Mucosa of descending colon (tissue), 3 donors: ENCODE results near the gene XPR1. TPM values are rescaled to one million over a fixed set of nuclear protein-coding genes. Genes with fewer than 3 reads are reported as not detected.

ENCODE experiments used
- ATAC-seq: fragments of 200-7000 bp; cut with Tn5 transposase; one replicate; pipeline ENCODE4 v1.9.1; 2020; ENCODE audit warnings: mild to moderate bottlenecking, moderate library complexity
- DNase-seq, 3 donors: peaks; one replicate each; pipeline ENCODE4 v3.0.0-alpha.2; 2020
- H3K36me3 ChIP-seq: fragments of 200-600 bp; one replicate; pipeline ENCODE4 v1.8.0; 2021; ENCODE audit warnings: low read depth, mild to moderate bottlenecking
- H3K4me1 ChIP-seq: fragments of 200-600 bp; one replicate; pipeline ENCODE4 v1.8.0; 2021; ENCODE audit warnings: low read depth, mild to moderate bottlenecking
- H3K4me3 ChIP-seq: fragments of 200-600 bp; one replicate; pipeline ENCODE4 v1.8.0; 2021; ENCODE audit warnings: mild to moderate bottlenecking
- H3K9me3 ChIP-seq: fragments of 200-600 bp; one replicate; pipeline ENCODE4 v1.8.0; 2021; ENCODE audit warnings: mild to moderate bottlenecking
- intact Hi-C, 2 donors: fragments of 100-400 bp; cut with DNase I in 1 of 2; cut with micrococcal nuclease in 1 of 2; formaldehyde crosslinking; loops; one replicate each; pipeline versions ENCODE4 v1.11.0 to v1.11.1; 2022; cut with DNase I, micrococcal nuclease
- total RNA-seq, 3 donors: library from RNA; stranded (reverse); fragmentation: NEBNext Ultra II Directional in 2 of 3; extraction: Animal tissue kit (Norgen Biotek cat#: 25700) in 2 of 3; gene quantifications; one replicate each; pipeline versions ENCODE4 v1.2.1 to v1.2.4, GENCODE V29; 2021 to 2023
- TF ChIP-seq, protein P1 (sequence below): fragments of 200-600 bp; IDR thresholded peaks from one replicate; pipeline ENCODE4 v1.8.0; 2022; ENCODE audit warnings: antibody characterized with exemption, mild to moderate bottlenecking
- donor health status: DM: no; HTN: no; CAD: no; lungs with moderate emphysema.
- donor health status: DM: no; HTN: no; CAD: no.
- donor health status: DM: no; HTN: yes; CAD: no.

Gene XPR1
- total RNA-seq, 3 donors from 2014 or later: 31.6 to 64.9 (median 34.6) TPM

DNA sequence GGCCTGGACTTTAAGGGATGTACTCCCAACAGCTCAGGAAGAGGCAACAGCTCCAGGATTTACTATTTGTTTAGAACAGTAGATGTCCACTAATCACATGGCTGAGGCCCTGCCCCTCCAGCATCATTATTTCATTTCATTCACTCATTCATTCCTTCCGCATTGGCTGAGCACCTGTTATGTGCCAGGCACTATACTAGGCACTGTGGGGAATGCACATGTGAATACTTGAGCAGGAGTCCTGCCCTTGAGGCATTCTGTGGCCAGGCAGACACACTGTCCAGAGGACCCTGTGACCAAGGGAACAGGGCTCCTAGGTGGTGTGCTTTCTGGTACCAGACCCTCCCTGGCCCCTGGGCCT is 305.2 kb downstream of the XPR1 start:
- Histone ChIP-seq H3K4me3 (no peak overlapping the region), H3K4me1 (no peaks in the 10 kb centered on the region), H3K9me3 (no peaks in the 10 kb centered on the region), H3K36me3 (no peaks in the 10 kb centered on the region)
- no peak for ATAC-seq
- TF ChIP-seq, protein P1, sequence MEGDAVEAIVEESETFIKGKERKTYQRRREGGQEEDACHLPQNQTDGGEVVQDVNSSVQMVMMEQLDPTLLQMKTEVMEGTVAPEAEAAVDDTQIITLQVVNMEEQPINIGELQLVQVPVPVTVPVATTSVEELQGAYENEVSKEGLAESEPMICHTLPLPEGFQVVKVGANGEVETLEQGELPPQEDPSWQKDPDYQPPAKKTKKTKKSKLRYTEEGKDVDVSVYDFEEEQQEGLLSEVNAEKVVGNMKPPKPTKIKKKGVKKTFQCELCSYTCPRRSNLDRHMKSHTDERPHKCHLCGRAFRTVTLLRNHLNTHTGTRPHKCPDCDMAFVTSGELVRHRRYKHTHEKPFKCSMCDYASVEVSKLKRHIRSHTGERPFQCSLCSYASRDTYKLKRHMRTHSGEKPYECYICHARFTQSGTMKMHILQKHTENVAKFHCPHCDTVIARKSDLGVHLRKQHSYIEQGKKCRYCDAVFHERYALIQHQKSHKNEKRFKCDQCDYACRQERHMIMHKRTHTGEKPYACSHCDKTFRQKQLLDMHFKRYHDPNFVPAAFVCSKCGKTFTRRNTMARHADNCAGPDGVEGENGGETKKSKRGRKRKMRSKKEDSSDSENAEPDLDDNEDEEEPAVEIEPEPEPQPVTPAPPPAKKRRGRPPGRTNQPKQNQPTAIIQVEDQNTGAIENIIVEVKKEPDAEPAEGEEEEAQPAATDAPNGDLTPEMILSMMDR: no peak
- DNase-seq: no peak
- intact Hi-C loops: no loop called here

DNA sequence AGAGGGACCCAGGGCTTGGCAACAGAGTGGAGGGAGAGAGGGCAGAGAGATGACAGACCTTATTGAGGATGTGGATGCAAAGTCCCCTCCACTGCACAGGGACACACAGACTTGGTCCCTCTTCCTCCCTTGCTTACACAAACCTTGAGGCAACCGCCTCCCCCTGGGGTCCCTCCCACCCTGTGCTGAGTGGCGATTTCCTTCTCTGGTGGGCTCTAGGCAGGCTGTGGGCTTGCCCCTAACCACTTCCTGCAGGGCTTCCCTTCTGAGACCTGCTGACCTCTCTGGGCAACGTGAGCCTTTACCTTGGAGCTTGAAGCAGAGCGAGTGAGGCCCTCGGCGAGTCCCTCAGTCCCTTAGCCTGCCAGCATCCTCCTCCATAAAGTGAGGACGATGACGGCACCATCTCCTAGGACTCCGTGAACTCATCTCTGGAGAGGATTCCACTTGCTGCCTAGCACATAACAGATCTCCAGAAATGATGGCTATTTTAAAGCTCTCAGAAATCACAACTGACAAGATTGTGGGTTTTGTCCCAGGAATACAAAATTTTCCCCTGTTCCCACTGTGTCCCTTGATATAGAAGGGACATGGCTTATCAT is 305.9 kb downstream of the XPR1 start:
- no peaks in the 10 kb centered on the region for H3K36me3 ChIP-seq
- ATAC-seq (no peak), DNase-seq (no peak)
- no peaks in the 10 kb centered on the region for H3K9me3 ChIP-seq
- intact Hi-C loops: no loop called here
- TF ChIP-seq, protein P1: no peak
- no peak overlapping the region for H3K4me3 ChIP-seq
- no peaks in the 10 kb centered on the region for H3K4me1 ChIP-seq

- TF ChIP-seq, protein P1: no peak
- Histone ChIP-seq H3K9me3 (no peaks in the 10 kb centered on the region), H3K4me3 (no peak overlapping the region), H3K36me3 (no peaks in the 10 kb centered on the region), H3K4me1 (no peaks in the 10 kb centered on the region)
- no peak for ATAC-seq
- no peak for DNase-seq
- intact Hi-C loops: no loop called here
Observed at GRCh38 chr1:180939073-180939710, 307.4 kb downstream of the XPR1 start.

DNA sequence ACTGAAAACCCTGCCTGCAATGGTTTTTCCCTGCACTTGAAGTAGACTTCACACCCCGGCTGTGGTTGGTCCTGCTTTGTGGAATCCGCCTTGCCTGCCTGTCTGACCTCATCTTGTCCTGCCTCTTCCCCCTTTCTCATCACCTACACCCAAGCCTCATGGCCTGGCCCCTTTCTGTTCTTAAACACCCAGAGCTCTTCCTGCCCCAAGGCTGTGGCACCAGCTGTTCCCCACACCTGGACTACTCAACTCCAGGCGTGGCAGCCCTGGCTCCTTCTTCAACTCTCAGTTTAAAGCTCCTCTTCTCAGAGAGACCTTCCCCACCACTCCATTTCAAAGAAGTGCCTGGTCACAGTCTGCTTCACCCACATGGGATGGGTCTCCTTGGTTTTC is 307.9 kb downstream of the XPR1 start:
- intact Hi-C loops: no loop called here
- no peaks in the 10 kb centered on the region for H3K4me1 ChIP-seq
- peak in 1 of 3 donors; percentile 10 for DNase-seq
- H3K9me3 ChIP-seq: no peaks in the 10 kb centered on the region
- no peaks in the 10 kb centered on the region for H3K36me3 ChIP-seq
- no peak overlapping the region for H3K4me3 ChIP-seq
- ATAC-seq: no peak
- TF ChIP-seq, protein P1: no peak

Other genes starting within 250 kb of the XPR1 start
- 10 to 100 TPM; 23.3 to 32.8 (median 25.0) TPM for gene ACBD6, start 129.4 kb upstream of the XPR1 start, total RNA-seq
- gene OVAAL, start 73.1 kb upstream of the XPR1 start, total RNA-seq: not detected